Lower lobe of right lung (tissue), 2 donors: Measurements from ENCODE around the gene ACAD11. TPM values are rescaled to one million over a fixed set of nuclear protein-coding genes. Genes with fewer than 3 reads are reported as not detected.

Source experiments
- ATAC-seq, 2 donors: fragments of 200-7000 bp; cut with Tn5 transposase; one replicate each; pipeline ENCODE4 v1.9.1; 2020 to 2022; ENCODE audit warnings: mild to moderate bottlenecking in 2 of 2, moderate library complexity in 2 of 2
- DNase-seq: peaks from one replicate; pipeline ENCODE4 v3.0.0-alpha.2; 2020
- H3K27ac ChIP-seq: fragments of 200-600 bp; one replicate; pipeline ENCODE4 v1.8.0; 2022
- H3K27me3 ChIP-seq: fragments of 200-600 bp; one replicate; pipeline ENCODE4 v1.8.0; 2022; ENCODE audit warnings: low read depth
- H3K36me3 ChIP-seq: fragments of 200-600 bp; one replicate; pipeline ENCODE4 v1.8.0; 2022; ENCODE audit warnings: mild to moderate bottlenecking
- H3K4me1 ChIP-seq: fragments of 200-600 bp; one replicate; pipeline ENCODE4 v1.8.0; 2022
- H3K4me3 ChIP-seq: fragments of 200-600 bp; one replicate; pipeline ENCODE4 v1.8.0; 2022; ENCODE audit warnings: mild to moderate bottlenecking
- H3K9me3 ChIP-seq: fragments of 200-600 bp; one replicate; pipeline ENCODE4 v1.8.0; 2022
- CTCF ChIP-seq: fragments of 200-600 bp; IDR thresholded peaks from one replicate; pipeline ENCODE4 v1.8.0; 2022; ENCODE audit warnings: antibody characterized with exemption, mild to moderate bottlenecking
- intact Hi-C: fragments of 100-400 bp; cut with DNase I; formaldehyde crosslinking; loops from one replicate; pipeline ENCODE4 v1.11.0; 2022
- total RNA-seq: library from RNA; stranded (reverse); fragmentation: NEBNext Ultra II Directional; extraction: Animal tissue kit (Norgen Biotek cat#: 25700); gene quantifications from one replicate; pipeline ENCODE4 v1.2.1, GENCODE V29; 2021
- donor health status: DM: no; HTN: yes; CAD: no; lungs with severe emphysema.

ACAD11 gene
- total RNA-seq, 1 donor from 2014 or later: 17.7 TPM

GRCh38 chr3:132626955-132627354, 32.7 kb downstream of the ACAD11 start:
- DNase-seq: no peak
- no peak overlapping the region for H3K27ac ChIP-seq
- intact Hi-C loops: no loop called here
- no peaks in the 10 kb centered on the region for H3K4me1 ChIP-seq
- H3K9me3 ChIP-seq: no peaks in the 10 kb centered on the region
- H3K27me3 ChIP-seq: no peaks in the 10 kb centered on the region
- peaks cover 29% of the 10 kb centered on the region for H3K36me3 ChIP-seq
- ATAC-seq: no peak
- no peak overlapping the region for H3K4me3 ChIP-seq
- no peak for TF ChIP-seq CTCF

GRCh38 chr3:132625613-132626012, 34.0 kb downstream of the ACAD11 start:
- Histone ChIP-seq H3K4me3 (no peak overlapping the region), H3K9me3 (no peaks in the 10 kb centered on the region), H3K4me1 (no peaks in the 10 kb centered on the region), H3K27ac (no peak overlapping the region), H3K27me3 (no peaks in the 10 kb centered on the region), H3K36me3 (peaks cover 29% of the 10 kb centered on the region)
- no peak for DNase-seq
- ATAC-seq: no peak
- TF ChIP-seq CTCF: no peak
- intact Hi-C loops: no loop called here

DNA sequence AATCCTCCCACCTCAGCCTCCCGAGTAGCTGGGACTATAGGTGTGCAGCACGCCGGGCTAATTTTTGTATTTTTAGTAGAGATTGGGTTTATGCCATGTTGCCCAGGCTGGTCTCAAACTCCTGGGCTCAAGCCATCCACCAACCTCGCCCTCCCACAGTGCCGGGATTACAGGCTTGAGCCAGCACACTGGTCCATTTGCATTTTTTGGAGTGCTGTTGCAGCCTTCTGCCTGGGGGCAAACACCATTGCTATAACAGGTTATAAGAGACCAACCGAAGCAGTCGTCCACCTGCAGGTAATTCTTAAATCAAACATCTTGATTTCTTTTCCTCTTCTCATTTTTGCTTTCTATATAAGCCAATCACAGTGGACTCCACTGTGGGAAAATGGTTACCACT, 34.8 kb downstream of the ACAD11 start:
- H3K36me3 ChIP-seq: peaks cover 29% of the 10 kb centered on the region
- H3K4me3 ChIP-seq: no peak overlapping the region
- intact Hi-C loops: no loop called here
- H3K9me3 ChIP-seq: no peaks in the 10 kb centered on the region
- no peaks in the 10 kb centered on the region for H3K4me1 ChIP-seq
- ATAC-seq: no peak
- no peak overlapping the region for H3K27ac ChIP-seq
- DNase-seq: no peak
- TF ChIP-seq CTCF: no peak
- H3K27me3 ChIP-seq: no peaks in the 10 kb centered on the region

- DNase-seq (no peak), ATAC-seq (no peak)
- Histone ChIP-seq H3K9me3 (no peaks in the 10 kb centered on the region), H3K27ac (no peak overlapping the region), H3K36me3 (peaks cover 29% of the 10 kb centered on the region), H3K27me3 (no peaks in the 10 kb centered on the region), H3K4me1 (no peaks in the 10 kb centered on the region), H3K4me3 (no peak overlapping the region)
- no peak for TF ChIP-seq CTCF
- intact Hi-C loops: no loop called here
Measured at GRCh38 chr3:132623646-132624045, 36.0 kb downstream of the ACAD11 start.

GRCh38 chr3:132622761-132623160, 36.8 kb downstream of the ACAD11 start:
- TF ChIP-seq CTCF: no peak
- Histone ChIP-seq H3K27me3 (no peaks in the 10 kb centered on the region), H3K27ac (no peak overlapping the region), H3K36me3 (peaks cover 23% of the 10 kb centered on the region), H3K4me3 (no peak overlapping the region), H3K4me1 (no peaks in the 10 kb centered on the region), H3K9me3 (no peaks in the 10 kb centered on the region)
- ATAC-seq (no peak), DNase-seq (no peak)
- intact Hi-C loops: no loop called here

DNA sequence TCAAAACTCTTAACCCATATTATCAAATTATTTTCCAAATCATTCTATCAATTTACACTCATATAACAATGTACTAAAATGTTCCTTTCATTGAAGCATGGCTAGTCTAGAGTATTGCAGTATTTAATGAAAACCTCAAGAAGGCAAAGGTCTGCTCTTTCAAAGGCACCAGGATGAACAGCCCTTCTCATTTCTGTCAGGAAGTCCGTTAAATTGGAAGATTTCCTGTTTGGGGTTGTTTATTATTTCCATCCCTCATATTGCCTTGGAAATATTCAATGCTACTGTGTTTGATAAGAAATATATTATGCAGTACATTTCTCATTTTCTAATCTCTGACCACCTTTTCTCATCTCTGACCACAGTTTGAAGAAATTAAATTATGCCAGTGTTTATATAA, 37.5 kb downstream of the ACAD11 start:
- intact Hi-C loops: no loop called here
- peaks cover 19% of the 10 kb centered on the region for H3K36me3 ChIP-seq
- H3K9me3 ChIP-seq: no peaks in the 10 kb centered on the region
- H3K27me3 ChIP-seq: no peaks in the 10 kb centered on the region
- H3K4me3 ChIP-seq: no peak overlapping the region
- H3K27ac ChIP-seq: no peak overlapping the region
- DNase-seq (no peak), ATAC-seq (no peak)
- no peaks in the 10 kb centered on the region for H3K4me1 ChIP-seq
- no peak for TF ChIP-seq CTCF
